HCT116 (cell line): Measurements from ENCODE around the gene MPP7. TPM values are rescaled to one million over a fixed set of nuclear protein-coding genes. Genes with fewer than 3 reads are reported as not detected.
A peak's percentile ranks its signal among the peaks of the same experiment; 100 is the strongest.

Experiments used
- ATAC-seq: fragments of 200-7000 bp; cut with Tn5 transposase; 2 replicates; pipeline ENCODE4 v1.9.1; 2020; ENCODE audit warnings: mild to moderate bottlenecking, moderate library complexity
- BruUV-seq: library from RNA; stranded (reverse); fragments of 400-500 nt; replicated peaks from 2 replicates; lab custom pipeline; 2021; lab: Mats Ljungman, UMichigan
- CTCF ChIA-PET: fragments of 300-600 bp; sonication (Branson Sonifier 250); formaldehyde crosslinking; loops from one replicate; lab custom pipeline; 2021; ENCODE audit warnings: antibody characterized with exemption; lab: Charles Lee
- POLR2A ChIA-PET: fragments of 300-600, 350-600 bp; sonication (Branson Sonifier 250); formaldehyde crosslinking; loops from one replicate; lab custom pipeline; 2021; ENCODE audit warnings: antibody characterized with exemption; lab: Charles Lee
- RAD21 ChIA-PET, 2 experiments: fragments of 300-600 bp; sonication (Branson Sonifier 250); formaldehyde crosslinking; loops; one replicate each; lab custom pipeline; 2023; ENCODE audit warnings: low total read pairs in 2 of 2; ENCODE audit not compliant: uncharacterized antibody in 2 of 2, unreplicated experiment in 2 of 2, low non-redundant PET in 1 of 2; lab: Charles Lee
- DNase-seq: peaks from one replicate; pipeline ENCODE4 v3.0.0-alpha.2; 2010; ENCODE audit warnings: low read depth, low spot score
- H2AFZ ChIP-seq: fragments of 200-600 bp; shearing (Covaris generic), sonication (generic); 2 replicates; pipeline ENCODE4 v1.6.1; 2017; ENCODE audit warnings: low read depth, mixed run types, mixed read lengths, antibody characterized with exemption, low read length; ENCODE audit not compliant: poor library complexity, severe bottlenecking
- H3K27ac ChIP-seq: 2 replicates; pipeline ENCODE4 v1.5.1; 2012; ENCODE audit warnings: low read depth, low read length
- H3K27me3 ChIP-seq: fragments of 200-600 bp; sonication (generic); 2 replicates; pipeline ENCODE4 v1.6.1; 2016; ENCODE audit warnings: mixed run types, low read length, mixed read lengths; ENCODE audit not compliant: insufficient read depth
- H3K36me3 ChIP-seq, 2 experiments: fragments of 200-500 bp in 1 of 2; fragments of 200-600 bp in 1 of 2; sonication (Bioruptor generic) in 1 of 2; sonication (generic) in 1 of 2; 2 replicates each; pipeline versions ENCODE4 v1.5.1 to v1.6.1; 2014 to 2016; ENCODE audit warnings: low read length in 2 of 2, inconsistent platforms in 1 of 2, mixed read lengths in 1 of 2, mixed run types in 1 of 2; ENCODE audit not compliant: insufficient read depth in 2 of 2, control insufficient read depth in 1 of 2
- H3K4me1 ChIP-seq, 2 experiments: fragments of 200-600 bp in 1 of 2; sonication (generic) in 1 of 2; 2 replicates each; pipeline versions ENCODE4 v1.5.1 to v1.6.1; 2012 to 2017; ENCODE audit warnings: low read length in 2 of 2, inconsistent platforms in 1 of 2, mild to moderate bottlenecking in 1 of 2, mixed read lengths in 1 of 2, mixed run types in 1 of 2, moderate library complexity in 1 of 2; ENCODE audit not compliant: insufficient read depth in 2 of 2, control insufficient read depth in 1 of 2
- H3K4me2 ChIP-seq: fragments of 200-600 bp; sonication (generic); 2 replicates; pipeline ENCODE4 v1.6.1; 2017; ENCODE audit warnings: mixed run types, low read length, mixed read lengths
- H3K4me3 ChIP-seq, 2 experiments: fragments of 200-600 bp in 1 of 2; sonication (generic) in 1 of 2; replicated peaks in 1 of 2; 2 replicates each; pipeline ENCODE4 v1.5.1; 2011 to 2016; ENCODE audit warnings: low read length in 2 of 2, control low read depth in 1 of 2, low read depth in 1 of 2, mild to moderate bottlenecking in 1 of 2, mixed read lengths in 1 of 2, mixed run types in 1 of 2
- H3K79me2 ChIP-seq: fragments of 200-600 bp; sonication (generic); 2 replicates; pipeline ENCODE4 v1.6.1; 2017; ENCODE audit warnings: mild to moderate bottlenecking, mixed run types, low read length, moderate library complexity, mixed read lengths; ENCODE audit not compliant: insufficient read depth
- H3K9ac ChIP-seq: fragments of 200-600 bp; sonication (generic); 2 replicates; pipeline ENCODE4 v1.6.1; 2016; ENCODE audit warnings: low read length, mixed read lengths
- H3K9me2 ChIP-seq: fragments of 200-600 bp; sonication (generic), shearing (Covaris generic); 2 replicates; pipeline ENCODE4 v1.6.1; 2017; ENCODE audit warnings: mixed run types, mild to moderate bottlenecking, moderate library complexity; ENCODE audit not compliant: insufficient read depth
- H3K9me3 ChIP-seq, 2 experiments: fragments of 200-500 bp in 1 of 2; fragments of 200-600 bp in 1 of 2; sonication (Bioruptor generic) in 1 of 2; sonication (generic) in 1 of 2; 2 replicates each; pipeline ENCODE4 v1.6.1; 2014 to 2017; ENCODE audit warnings: low read length in 2 of 2, mixed read lengths in 2 of 2, inconsistent platforms in 1 of 2, low read depth in 1 of 2, mild to moderate bottlenecking in 1 of 2, mixed run types in 1 of 2, moderate library complexity in 1 of 2; ENCODE audit not compliant: control insufficient read depth in 1 of 2, insufficient read depth in 1 of 2
- H4K20me1 ChIP-seq: fragments of 200-600 bp; sonication (generic), shearing (Covaris generic); 2 replicates; pipeline ENCODE4 v1.6.1; 2017; ENCODE audit warnings: mixed run types, mild to moderate bottlenecking, moderate library complexity; ENCODE audit not compliant: insufficient read depth
- CBX3 ChIP-seq: IDR thresholded peaks from 2 replicates; pipeline ENCODE4 v1.6.1; 2012; ENCODE audit warnings: low read depth
- CEBPB ChIP-seq: IDR thresholded peaks from 2 replicates; pipeline ENCODE4 v1.6.1; 2012; ENCODE audit warnings: low read depth
- EZH2 ChIP-seq: fragments of 200-600 bp; sonication (generic); IDR thresholded peaks from 2 replicates; pipeline ENCODE4 v1.6.1; 2017; ENCODE audit warnings: antibody characterized with exemption, mixed run types
- EZH2phosphoT487 ChIP-seq: fragments of 200-600 bp; IDR thresholded peaks from 2 replicates; pipeline ENCODE4 v1.6.1; 2018; ENCODE audit warnings: antibody characterized with exemption, borderline replicate concordance
- FOSL1 ChIP-seq: IDR thresholded peaks from 2 replicates; pipeline ENCODE4 v1.6.1; 2012; ENCODE audit warnings: low read depth
- POLR2A ChIP-seq: IDR thresholded peaks from 2 replicates; pipeline ENCODE4 v1.7.0; 2011; ENCODE audit warnings: borderline replicate concordance; ENCODE audit not compliant: insufficient read depth, insufficient read length; ENCODE audit errors: extremely low read depth
- POLR2AphosphoS5 ChIP-seq: IDR thresholded peaks from 2 replicates; pipeline ENCODE4 v1.6.1; 2011; ENCODE audit warnings: mild to moderate bottlenecking, low read depth, low read length, moderate library complexity
- RAD21 ChIP-seq: IDR thresholded peaks from 2 replicates; pipeline ENCODE4 v1.6.1; 2012; ENCODE audit warnings: low read depth, mild to moderate bottlenecking
- SRF ChIP-seq: IDR thresholded peaks from 2 replicates; pipeline ENCODE4 v1.6.1; 2012; ENCODE audit warnings: low read depth
- TCF7L2 ChIP-seq: IDR thresholded peaks from 2 replicates; pipeline ENCODE4 v1.7.0; 2011; ENCODE audit warnings: borderline replicate concordance, inconsistent platforms; ENCODE audit not compliant: insufficient read depth, insufficient read length; ENCODE audit errors: extremely low read depth
- YY1 ChIP-seq: IDR thresholded peaks from 2 replicates; pipeline ENCODE4 v1.6.1; 2011; ENCODE audit warnings: low read length, low read depth, moderate library complexity, mild to moderate bottlenecking; ENCODE audit not compliant: insufficient replicate concordance; ENCODE audit errors: extremely low read depth
- ZNF274 ChIP-seq: fragments of 200-500 bp; sonication (Bioruptor generic); IDR thresholded peaks from 2 replicates; pipeline ENCODE4 v1.6.1; 2014; ENCODE audit warnings: mild to moderate bottlenecking, low read depth, low read length, inconsistent platforms
- intact Hi-C: fragments of 100-400 bp; cut with micrococcal nuclease; formaldehyde crosslinking; loops from 2 replicates; pipeline ENCODE4 v1.10.0; 2022
- total RNA-seq: library from RNA; stranded (reverse); gene quantifications from one replicate; pipeline ENCODE4 v1.2.1, GENCODE V29; 2021; ENCODE audit not compliant: unreplicated experiment
- TF ChIP-seq, protein P1 (sequence below): IDR thresholded peaks from 2 replicates; pipeline ENCODE4 v1.6.1; 2012
- TF ChIP-seq, protein P2 (sequence below): IDR thresholded peaks from 2 replicates; pipeline ENCODE4 v1.6.1; 2011; ENCODE audit warnings: mild to moderate bottlenecking, low read length, moderate library complexity; ENCODE audit not compliant: insufficient replicate concordance; ENCODE audit errors: extremely low read depth
- TF ChIP-seq, protein P3 (sequence below), 3 experiments: fragments of 200-600 bp in 1 of 3; sonication (generic) in 1 of 3; IDR thresholded peaks in 2 of 3; conservative IDR thresholded peaks in 1 of 3; 2 replicates each; pipeline ENCODE4 v1.5.1; 2012 to 2017; ENCODE audit warnings: low read depth in 2 of 3, low read length in 2 of 3, antibody characterized with exemption in 1 of 3, borderline replicate concordance in 1 of 3, control low read depth in 1 of 3, mild to moderate bottlenecking in 1 of 3, mixed read lengths in 1 of 3, mixed run types in 1 of 3, moderate library complexity in 1 of 3; ENCODE audit not compliant: insufficient read depth in 1 of 3
- TF ChIP-seq, protein P4 (sequence below): IDR thresholded peaks from 2 replicates; pipeline ENCODE4 v1.6.1; 2012
- TF ChIP-seq, protein P5 (sequence below): IDR thresholded peaks from 2 replicates; pipeline ENCODE4 v1.6.1; 2012; ENCODE audit warnings: low read depth

Gene MPP7
- total RNA-seq, 1 experiment from 2014 or later = 64.5 TPM

DNA sequence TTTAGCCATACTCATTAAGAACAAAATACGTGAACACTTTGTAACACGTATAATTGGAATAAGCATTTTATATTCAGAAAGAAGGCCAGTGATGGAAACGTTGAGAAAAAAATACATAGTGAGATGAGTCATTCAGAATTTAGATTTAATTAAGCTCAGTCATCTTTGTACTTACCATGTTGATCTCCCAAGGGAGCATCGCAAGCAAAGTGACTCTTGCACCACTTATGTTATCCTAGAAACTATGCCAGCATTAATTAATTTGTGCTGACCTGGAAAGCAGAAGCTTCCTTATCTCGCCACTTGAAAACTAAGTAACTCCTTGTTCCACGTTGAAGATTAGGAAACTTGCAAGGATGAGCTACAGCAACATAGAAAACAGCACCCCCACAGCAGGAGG is 9.7 kb upstream of the MPP7 start:
- no TSS peak for BruUV-seq
- RAD21 ChIA-PET = interaction anchor here in 1 of 2 experiments (0.5 to 0.6 kb wide), 2 partner anchors 56 to 68 kb away, joined by 3 to 4 read pairs; no protein-coding TSS in a partner anchor
- no peak overlapping the region for H3K4me2 ChIP-seq
- no peaks in the 10 kb centered on the region for H3K79me2 ChIP-seq
- H4K20me1 ChIP-seq = no peaks in the 10 kb centered on the region
- H3K4me1 ChIP-seq = no peaks in the 10 kb centered on the region
- DNase-seq = no peak
- POLR2A ChIA-PET = interaction anchor here (1.6 kb wide), 1 partner anchor 10 kb away, joined by 7 read pairs; the partner anchor contains the start of gene MPP7
- no peak for TF ChIP-seq CBX3
- no peak for TF ChIP-seq ZNF274
- TF ChIP-seq, protein P1, sequence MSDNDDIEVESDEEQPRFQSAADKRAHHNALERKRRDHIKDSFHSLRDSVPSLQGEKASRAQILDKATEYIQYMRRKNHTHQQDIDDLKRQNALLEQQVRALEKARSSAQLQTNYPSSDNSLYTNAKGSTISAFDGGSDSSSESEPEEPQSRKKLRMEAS = no peak
- no peak for TF ChIP-seq POLR2AphosphoS5
- no peak for TF ChIP-seq SRF
- no peak for TF ChIP-seq EZH2phosphoT487
- TF ChIP-seq CEBPB = no peak
- TF ChIP-seq, protein P2, sequence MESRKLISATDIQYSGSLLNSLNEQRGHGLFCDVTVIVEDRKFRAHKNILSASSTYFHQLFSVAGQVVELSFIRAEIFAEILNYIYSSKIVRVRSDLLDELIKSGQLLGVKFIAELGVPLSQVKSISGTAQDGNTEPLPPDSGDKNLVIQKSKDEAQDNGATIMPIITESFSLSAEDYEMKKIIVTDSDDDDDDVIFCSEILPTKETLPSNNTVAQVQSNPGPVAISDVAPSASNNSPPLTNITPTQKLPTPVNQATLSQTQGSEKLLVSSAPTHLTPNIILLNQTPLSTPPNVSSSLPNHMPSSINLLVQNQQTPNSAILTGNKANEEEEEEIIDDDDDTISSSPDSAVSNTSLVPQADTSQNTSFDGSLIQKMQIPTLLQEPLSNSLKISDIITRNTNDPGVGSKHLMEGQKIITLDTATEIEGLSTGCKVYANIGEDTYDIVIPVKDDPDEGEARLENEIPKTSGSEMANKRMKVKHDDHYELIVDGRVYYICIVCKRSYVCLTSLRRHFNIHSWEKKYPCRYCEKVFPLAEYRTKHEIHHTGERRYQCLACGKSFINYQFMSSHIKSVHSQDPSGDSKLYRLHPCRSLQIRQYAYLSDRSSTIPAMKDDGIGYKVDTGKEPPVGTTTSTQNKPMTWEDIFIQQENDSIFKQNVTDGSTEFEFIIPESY = no peak
- TF ChIP-seq POLR2A = no peak
- TF ChIP-seq EZH2 = no peak
- no peak for TF ChIP-seq RAD21
- TF ChIP-seq, protein P3, sequence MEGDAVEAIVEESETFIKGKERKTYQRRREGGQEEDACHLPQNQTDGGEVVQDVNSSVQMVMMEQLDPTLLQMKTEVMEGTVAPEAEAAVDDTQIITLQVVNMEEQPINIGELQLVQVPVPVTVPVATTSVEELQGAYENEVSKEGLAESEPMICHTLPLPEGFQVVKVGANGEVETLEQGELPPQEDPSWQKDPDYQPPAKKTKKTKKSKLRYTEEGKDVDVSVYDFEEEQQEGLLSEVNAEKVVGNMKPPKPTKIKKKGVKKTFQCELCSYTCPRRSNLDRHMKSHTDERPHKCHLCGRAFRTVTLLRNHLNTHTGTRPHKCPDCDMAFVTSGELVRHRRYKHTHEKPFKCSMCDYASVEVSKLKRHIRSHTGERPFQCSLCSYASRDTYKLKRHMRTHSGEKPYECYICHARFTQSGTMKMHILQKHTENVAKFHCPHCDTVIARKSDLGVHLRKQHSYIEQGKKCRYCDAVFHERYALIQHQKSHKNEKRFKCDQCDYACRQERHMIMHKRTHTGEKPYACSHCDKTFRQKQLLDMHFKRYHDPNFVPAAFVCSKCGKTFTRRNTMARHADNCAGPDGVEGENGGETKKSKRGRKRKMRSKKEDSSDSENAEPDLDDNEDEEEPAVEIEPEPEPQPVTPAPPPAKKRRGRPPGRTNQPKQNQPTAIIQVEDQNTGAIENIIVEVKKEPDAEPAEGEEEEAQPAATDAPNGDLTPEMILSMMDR (IDR thresholded peaks at IDR 0.05 in 2 of 3, conservative IDR thresholded peaks at IDR 0.05 in 1 of 3; ENCODE audit: borderline replicate concordance in 1 of 3, insufficient read depth in 1 of 3, low read depth in 2 of 3, low read length in 2 of 3) = no peak
- TF ChIP-seq, protein P4, sequence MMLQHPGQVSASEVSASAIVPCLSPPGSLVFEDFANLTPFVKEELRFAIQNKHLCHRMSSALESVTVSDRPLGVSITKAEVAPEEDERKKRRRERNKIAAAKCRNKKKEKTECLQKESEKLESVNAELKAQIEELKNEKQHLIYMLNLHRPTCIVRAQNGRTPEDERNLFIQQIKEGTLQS = no peak
- no peak for TF ChIP-seq FOSL1
- TF ChIP-seq, protein P5, sequence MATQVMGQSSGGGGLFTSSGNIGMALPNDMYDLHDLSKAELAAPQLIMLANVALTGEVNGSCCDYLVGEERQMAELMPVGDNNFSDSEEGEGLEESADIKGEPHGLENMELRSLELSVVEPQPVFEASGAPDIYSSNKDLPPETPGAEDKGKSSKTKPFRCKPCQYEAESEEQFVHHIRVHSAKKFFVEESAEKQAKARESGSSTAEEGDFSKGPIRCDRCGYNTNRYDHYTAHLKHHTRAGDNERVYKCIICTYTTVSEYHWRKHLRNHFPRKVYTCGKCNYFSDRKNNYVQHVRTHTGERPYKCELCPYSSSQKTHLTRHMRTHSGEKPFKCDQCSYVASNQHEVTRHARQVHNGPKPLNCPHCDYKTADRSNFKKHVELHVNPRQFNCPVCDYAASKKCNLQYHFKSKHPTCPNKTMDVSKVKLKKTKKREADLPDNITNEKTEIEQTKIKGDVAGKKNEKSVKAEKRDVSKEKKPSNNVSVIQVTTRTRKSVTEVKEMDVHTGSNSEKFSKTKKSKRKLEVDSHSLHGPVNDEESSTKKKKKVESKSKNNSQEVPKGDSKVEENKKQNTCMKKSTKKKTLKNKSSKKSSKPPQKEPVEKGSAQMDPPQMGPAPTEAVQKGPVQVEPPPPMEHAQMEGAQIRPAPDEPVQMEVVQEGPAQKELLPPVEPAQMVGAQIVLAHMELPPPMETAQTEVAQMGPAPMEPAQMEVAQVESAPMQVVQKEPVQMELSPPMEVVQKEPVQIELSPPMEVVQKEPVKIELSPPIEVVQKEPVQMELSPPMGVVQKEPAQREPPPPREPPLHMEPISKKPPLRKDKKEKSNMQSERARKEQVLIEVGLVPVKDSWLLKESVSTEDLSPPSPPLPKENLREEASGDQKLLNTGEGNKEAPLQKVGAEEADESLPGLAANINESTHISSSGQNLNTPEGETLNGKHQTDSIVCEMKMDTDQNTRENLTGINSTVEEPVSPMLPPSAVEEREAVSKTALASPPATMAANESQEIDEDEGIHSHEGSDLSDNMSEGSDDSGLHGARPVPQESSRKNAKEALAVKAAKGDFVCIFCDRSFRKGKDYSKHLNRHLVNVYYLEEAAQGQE = no peak
- no peak for TF ChIP-seq TCF7L2
- TF ChIP-seq YY1 = no peak
- H3K9me2 ChIP-seq = no peaks in the 10 kb centered on the region
- no peaks in the 10 kb centered on the region for H3K36me3 ChIP-seq
- no peaks in the 10 kb centered on the region for H3K9me3 ChIP-seq
- no peak for ATAC-seq
- H3K27me3 ChIP-seq = no peaks in the 10 kb centered on the region; the same call in 1 of the 2 replicates
- no peak overlapping the region for H3K27ac ChIP-seq
- intact Hi-C loops = no loop called here
- H3K9ac ChIP-seq = no peak overlapping the region
- CTCF ChIA-PET = interaction anchor here (1.2 kb wide), 1 partner anchor 81 kb away, joined by 4 read pairs; no protein-coding TSS in a partner anchor
- no peak overlapping the region for H3K4me3 ChIP-seq
- peak overlapping the region; percentile 9 for H2AFZ ChIP-seq
